Retina (tissue), 1 donor: ENCODE data around the gene CYB561D1.

Source experiments
- DNase-seq: peaks from one replicate; pipeline ENCODE4 v3.0.0-alpha.2; 2016

The CYB561D1 gene

DNA sequence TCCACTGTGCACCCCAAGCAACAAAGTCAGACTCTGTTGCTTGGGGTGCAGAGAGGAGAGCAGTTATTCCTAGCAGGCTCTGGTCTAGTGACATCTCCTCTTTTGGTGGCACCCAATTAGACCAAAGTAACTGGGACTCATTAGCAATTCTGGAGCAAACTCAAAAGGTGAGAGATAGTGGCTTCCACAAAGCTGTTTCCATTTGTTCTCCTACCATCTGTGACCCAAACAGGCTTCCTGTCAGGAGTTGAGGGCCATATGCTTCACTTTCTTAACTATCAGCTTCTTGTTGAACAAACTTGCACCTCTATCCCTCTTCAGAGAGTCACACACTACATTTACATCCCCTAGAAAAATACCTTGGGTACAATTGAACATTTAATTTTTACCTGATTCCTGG lies 11.7 kb upstream of the CYB561D1 start:
- no peak for DNase-seq

- DNase-seq, result peak; percentile 93
These were observed 10.9 kb upstream of the CYB561D1 start for GRCh38 chr1:109482791-109483671.

DNA sequence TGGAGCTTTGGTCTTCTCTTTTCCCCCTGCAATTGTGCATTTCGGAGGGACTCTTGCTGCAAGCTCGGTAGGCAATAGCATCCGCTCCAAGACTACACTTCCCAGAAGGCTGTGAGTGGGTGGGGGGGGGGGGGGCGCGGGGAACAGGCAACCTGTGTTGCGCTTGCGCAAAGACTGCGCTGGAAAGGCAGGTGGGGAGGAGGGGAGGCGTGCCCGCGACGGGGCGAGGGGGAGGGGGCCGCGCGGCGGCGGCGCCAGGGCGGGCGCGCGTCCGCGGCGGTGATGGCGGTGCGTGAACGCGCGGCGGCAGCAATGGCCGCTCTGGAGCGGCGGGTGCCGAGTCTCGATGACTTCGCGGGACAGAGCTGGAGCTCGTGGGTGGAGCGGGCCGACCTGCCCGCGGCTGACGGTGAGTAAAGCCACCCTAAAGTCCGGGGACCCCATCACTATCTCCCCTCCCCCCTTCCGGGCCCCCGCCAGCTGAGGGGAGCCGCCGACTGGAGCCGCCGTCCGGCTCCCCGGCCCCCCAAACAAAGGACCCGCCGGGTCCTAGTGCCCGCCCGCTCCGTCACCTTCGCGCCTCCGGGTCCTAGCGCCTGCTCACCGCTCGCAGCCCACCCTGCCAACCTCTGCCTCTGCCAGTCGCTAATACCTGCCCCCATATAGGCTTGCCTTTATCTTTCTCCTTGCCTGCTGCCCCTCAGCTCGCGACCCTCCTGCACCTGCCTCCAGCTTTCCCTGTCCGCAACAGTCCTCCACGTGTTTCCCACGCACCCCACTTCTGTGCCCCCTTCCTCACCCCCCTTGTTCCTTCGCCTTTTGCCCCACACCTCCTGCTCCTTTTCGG lies 10.0 kb upstream of the CYB561D1 start, which contains the start of gene ATXN7L2:
TSS of gene ATXN7L2 (plus strand) at position 234 of the 847 bp plus-strand sequence. CDS start at position 283, 49 bp downstream.
- peak; percentile 96 for DNase-seq

DNA sequence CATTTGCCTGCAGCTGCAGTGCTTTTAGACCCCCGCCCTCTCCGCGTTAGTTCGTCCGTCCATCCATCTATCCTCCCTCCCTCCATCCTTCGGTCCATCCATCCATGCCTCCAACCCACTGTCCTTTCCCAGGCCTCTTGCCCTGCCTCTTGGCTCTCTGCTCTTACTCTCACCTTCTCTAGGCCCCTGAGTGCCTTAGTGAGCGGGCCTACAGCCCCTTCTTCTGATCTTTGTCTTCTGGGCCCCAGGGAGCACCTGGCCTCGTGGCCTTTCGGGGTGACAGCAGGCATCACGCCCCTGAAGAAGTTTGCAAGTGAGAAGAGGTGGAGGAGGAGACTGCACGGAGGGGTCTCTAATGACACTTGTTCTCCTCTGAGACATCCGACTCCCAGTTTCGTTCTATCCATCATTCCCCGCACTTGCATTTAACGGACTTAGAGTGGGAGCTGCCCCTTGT lies 9.3 kb upstream of the CYB561D1 start:
- DNase-seq, result no peak

DNA sequence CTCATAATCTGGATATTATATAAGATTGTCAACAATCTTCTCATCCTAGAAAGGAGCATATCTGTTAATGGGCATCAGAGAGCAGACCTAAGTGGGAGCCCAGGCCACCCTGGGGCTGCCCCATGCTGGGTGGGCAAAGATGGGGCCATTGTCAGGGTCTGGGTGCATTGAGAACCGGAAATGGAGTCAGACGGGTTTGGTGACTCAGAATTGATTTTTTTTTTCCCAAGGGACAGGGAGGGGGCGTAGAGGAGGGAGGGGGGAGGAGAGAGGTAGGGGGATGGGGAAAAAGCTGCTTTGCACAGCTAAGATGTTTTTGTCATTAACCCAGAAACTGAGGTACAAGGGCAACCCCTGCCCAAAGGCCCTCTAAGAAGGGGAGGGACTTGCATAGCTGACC lies 8.9 kb upstream of the CYB561D1 start:
- no peak for DNase-seq

DNA sequence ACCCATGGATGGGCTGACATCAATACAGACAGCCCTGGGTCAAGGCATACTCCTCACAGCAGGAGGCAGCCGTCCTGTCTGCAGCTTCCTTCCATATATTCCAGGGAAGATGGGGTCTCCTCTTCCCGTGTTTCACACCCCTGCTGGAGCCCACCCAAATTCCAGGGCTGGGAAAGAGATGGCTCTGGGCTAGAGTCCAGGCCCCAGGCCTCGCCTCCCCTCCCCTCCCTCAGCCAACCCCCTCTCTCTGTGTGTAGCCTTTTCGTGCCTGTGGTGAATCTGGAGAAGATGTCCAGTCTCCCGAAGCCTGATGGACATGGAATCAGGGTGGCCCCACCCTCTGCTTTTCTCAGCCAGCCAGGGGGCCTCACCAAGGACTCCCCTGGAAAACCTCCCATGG lies 6.6 kb upstream of the CYB561D1 start:
- DNase-seq, result no peak

- DNase-seq, result no peak
These were observed 5.7 kb upstream of the CYB561D1 start for GRCh38 chr1:109488201-109488600.

DNA sequence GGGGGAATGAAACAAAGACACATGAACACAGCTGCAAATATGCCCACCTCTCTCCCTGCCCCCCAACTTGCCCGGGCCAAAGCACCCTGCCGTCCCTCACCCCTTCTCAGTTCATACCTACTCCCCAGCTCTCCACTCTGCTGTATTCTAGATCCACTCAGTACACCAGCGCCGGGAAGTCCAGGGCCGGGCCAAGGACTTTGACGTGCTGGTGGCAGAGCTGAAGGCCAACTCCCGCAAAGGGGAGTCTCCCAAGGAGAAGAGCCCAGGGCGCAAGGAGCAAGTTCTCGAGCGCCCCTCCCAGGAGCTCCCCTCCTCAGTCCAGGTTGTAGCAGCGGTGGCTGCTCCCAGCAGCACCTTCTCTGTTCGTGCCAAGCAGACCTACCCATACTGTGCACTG lies 5.2 kb upstream of the CYB561D1 start:
- DNase-seq, result no peak

DNA sequence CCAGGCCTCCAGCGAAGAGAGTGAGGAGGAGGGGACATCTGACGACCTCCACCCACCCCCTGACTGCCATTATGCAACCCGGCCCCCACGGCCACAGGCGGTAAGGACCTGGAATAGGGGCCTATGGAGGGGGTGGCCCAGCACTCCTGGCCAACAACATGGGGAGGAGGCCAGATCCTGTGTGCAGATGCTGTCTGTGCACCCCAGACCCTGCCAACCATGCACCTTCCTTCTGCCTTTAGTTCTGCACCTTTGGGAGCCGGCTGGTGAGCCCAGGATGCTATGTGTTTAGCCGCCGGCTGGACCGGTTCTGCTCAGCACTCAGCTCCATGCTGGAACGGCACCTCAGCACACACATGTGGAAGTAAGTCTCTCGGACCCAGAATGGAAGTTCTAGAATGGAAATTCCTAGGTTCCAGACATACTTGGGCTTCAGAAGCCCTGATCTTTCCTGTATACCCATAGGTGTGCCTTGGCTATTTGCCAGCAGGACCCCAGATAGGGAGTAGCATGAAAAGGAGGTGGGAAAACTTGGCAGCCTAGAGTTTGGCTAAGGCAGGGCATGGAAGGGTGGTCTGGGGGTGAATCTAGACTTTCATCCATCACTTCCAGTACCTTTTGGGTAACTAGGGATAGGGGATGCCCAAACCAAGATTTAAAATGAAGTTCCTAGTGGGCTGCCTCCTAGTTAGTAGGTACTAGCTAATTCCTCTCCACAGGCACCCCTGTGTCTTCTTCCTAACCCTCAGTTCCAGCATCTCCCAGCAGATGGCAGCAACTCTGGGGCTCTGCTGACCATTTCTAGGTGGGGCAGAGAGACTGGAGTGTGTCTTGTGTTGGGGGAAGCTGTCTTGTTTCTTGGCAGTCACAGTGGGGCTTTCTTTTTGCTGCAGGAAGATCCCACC lies 3.6 kb upstream of the CYB561D1 start:
- DNase-seq, result peak; percentile 50

DNA sequence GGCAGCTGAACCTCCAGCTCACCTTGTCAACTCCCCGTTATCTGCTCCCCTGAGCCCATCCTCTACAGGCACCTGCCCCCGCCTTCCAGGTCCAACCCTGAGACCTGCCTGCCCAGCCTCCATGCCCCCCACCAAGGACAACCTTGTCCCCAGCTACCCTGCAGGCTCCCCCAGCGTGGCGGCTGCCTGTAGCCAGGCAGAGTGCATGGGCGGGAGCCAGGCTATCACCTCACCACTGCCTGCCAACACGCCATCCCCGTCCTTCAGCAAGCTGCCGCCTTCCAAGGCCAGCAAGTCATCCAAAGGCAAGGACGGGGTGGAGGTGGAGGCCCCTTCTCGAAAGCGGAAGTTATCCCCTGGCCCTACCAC lies 3.0 kb upstream of the CYB561D1 start:
- no peak for DNase-seq

DNA sequence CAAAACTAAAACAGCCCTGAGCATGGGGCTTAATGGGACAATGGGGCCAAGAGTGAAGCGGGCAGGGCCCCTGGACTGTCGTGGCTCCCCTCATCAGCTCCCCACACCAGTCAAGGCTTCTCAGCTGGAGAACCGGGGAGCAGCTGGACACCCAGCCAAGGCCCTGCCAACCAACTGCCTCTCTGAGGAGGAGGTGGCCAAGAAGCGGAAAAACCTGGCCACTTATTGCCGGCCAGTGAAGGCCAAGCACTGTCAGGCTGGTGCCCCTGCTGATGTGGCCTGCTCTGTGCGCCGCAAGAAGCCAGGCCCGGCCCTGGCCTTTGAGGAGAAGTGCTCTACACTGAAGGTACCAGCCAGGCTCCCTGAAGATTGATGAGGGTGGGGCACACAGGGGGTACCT lies 2.5 kb upstream of the CYB561D1 start:
- no peak for DNase-seq

DNA sequence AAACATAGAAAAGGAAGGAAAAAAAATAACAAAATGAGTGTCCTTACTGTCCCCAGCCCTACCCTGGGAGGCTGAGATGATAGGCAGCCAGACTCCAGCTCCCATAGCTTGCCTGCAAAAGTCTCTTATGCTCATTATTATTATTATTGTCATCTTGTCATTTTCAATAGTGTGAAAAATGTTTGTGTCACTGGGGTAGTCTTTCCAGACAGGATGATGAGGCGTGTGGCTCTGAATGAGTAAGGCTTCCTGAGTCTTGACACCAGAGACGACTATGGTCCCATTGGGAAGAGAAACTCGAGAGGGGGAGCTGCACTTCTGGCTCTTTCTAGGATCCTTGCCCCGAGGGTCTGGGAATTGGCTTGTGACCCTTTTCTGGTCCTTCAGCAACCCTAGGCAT lies 1.1 kb upstream of the CYB561D1 start:
- no peak for DNase-seq

DNA sequence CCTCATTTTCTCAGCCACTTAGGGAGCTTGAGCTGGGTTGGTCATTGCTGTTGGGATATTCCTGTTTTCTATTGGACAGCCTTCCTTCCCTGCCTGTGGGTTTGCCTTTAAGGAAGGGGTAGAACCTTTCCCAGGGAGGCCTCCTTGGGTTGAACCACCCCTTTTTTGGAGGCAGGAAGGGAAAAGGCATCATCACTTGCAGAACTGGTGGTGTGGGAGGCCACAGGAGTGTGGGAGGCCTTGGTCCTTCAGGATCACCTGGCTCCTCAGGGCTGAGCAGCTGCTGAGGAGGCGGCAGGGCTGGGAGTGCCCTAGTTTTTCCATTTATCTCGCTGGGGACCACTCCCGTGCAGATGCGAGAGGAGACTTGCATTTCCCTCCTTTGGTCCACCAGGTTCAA lies 667 bp upstream of the CYB561D1 start:
- DNase-seq, result peak; percentile 25

GRCh38 chr1:109495738-109496137 lies 1.8 kb downstream of the CYB561D1 start:
- DNase-seq, result no peak

GRCh38 chr1:109497449-109498160 lies 3.7 kb downstream of the CYB561D1 start:
- DNase-seq, result peak; percentile 15

DNA sequence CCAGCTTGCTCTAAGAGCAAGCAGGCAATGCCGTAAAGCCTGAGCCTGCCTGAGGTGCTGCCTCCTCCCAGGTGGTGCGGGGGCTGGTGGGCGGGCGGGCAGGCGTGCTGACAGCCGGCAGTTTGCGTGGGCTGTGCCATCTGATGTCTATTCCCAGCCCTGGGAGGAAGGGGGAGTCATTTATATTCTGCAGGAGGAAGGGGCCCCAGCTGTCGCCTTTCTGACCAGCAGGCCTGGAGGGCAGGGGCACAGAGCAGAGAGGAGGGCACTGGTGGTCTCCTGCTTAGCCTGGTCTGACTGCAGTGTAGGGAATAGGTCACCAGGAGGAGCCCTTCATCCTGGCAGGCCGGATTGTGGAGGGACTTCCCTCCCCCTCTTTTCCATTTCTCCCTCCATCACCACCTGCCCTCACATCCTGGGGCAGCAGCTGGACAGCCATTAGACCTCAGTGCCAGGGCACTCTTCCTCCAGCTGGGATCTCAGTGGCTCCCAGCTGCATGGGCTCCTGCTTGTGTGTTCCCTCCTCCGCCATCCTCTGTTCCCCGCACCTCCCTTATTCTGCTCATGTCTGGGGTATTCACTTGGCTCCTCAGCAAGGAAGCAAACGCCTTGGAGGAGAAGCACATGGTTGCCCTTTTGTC lies 4.4 kb downstream of the CYB561D1 start:
- peak; percentile 83 for DNase-seq

DNA sequence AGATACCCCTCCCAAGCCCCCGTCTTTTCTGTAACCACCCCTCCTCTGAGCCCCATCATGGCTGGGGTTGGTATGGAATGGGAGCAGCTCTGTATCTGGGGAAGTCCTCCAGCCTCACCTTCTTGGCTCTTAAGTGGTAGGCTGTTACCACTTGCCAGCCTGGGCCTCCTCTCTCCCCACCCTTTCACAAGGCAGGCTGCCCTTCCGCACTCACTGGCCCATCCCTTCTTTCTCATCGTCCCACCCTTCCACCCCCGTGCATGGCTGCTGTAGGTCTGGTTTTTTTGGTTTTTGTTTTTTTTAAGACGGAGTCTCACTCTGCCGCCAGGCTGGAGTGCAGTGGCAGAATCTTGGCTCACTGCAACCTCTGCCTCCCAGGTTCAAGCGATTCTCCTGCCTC lies 5.2 kb downstream of the CYB561D1 start:
- DNase-seq, result no peak

DNA sequence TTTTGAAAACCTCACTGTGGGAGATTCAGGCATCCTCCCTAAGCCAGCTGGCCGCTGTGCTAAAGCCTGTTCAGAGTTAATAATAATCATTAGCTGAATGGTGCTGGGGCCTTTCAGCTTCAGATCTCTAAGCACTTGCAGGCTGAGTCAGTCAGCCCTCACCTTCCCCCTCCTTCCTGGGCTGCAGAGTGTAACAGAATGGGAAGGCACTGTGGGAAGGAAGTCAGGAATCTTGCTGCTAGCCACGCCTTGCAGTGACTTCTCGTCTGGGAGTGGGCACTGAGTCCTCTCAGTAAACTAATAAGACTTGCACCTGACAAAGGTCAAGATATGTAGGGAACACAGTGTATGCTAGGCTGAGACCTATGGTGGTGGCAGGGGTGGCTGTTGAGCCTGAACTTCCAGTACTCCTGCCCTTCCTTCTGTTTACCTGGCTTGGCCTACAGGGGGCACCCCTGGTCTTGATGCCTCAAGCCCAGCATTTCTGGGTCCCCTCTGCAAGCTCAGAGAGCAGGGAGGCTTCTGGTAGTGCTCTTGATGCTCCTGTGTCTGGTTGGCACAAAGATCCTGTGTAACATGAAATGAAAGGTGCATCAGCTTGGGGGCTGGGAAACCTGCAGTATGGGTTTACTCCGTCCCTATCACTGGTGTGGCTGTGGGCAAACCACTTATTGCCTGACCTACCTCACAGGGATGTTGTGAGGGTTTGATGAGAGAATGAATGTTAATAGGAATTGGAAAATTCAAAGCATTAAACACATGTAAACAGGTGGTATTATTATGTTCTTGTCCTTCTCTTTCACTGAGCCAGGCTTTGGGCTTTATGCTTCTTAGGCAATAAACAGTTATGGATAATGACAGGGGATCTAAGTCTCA lies 6.0 kb downstream of the CYB561D1 start:
- peak; percentile 8 for DNase-seq

DNA sequence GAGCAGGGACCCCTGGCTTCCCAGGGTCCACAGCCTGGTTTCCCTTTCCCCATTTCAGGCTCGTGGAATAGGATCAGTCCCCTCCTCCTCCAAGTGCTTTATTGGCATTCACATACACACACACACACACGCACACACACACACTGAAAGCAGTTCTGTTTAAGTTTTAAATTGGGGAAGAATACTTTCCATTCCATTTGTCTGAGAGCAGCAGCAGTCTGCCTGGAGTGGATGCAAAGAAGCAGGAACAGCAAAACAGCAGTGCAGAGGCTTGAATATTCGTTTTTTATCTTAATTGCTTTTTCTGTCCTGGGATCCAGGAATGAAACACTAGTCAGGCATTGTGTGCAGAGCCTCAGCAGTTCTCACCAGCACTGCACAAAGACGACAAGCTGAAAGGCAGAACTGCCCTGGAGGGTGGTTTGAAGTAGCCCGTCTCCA lies 7.1 kb downstream of the CYB561D1 start:
- DNase-seq, result no peak

- peak; percentile 12 for DNase-seq
These were observed 7.9 kb downstream of the CYB561D1 start for GRCh38 chr1:109501644-109502363.
